GM23248 (cell line): Measurements from ENCODE around the gene SCD5. TPM values are rescaled to one million over a fixed set of nuclear protein-coding genes. Genes with fewer than 3 reads are reported as not detected.

Source experiments
- DNase-seq: peaks from one replicate; pipeline ENCODE4 v3.0.0-alpha.2; 2015
- H2AFZ ChIP-seq: fragments of 200-600 bp; sonication (generic); 2 replicates; pipeline ENCODE4 v1.6.1; 2016; ENCODE audit warnings: antibody characterized with exemption
- H3F3A ChIP-seq: fragments of 200-600 bp; sonication (generic); 2 replicates; pipeline ENCODE4 v1.6.1; 2016; ENCODE audit warnings: mild to moderate bottlenecking, antibody characterized with exemption, mixed run types; ENCODE audit not compliant: insufficient read depth
- H3K27ac ChIP-seq: fragments of 200-600 bp; sonication (generic); 2 replicates; pipeline ENCODE4 v1.5.1; 2016; ENCODE audit warnings: mild to moderate bottlenecking
- H3K27me3 ChIP-seq: fragments of 200-600 bp; sonication (generic); replicated peaks from 2 replicates; pipeline ENCODE4 v1.6.1; 2016; ENCODE audit warnings: mild to moderate bottlenecking; ENCODE audit not compliant: insufficient read depth
- H3K36me3 ChIP-seq: fragments of 200-600 bp; sonication (generic); 2 replicates; pipeline ENCODE4 v1.6.1; 2016; ENCODE audit warnings: low read depth, mild to moderate bottlenecking
- H3K4me1 ChIP-seq: fragments of 200-600 bp; sonication (generic); 2 replicates; pipeline ENCODE4 v1.6.1; 2016; ENCODE audit warnings: mild to moderate bottlenecking; ENCODE audit not compliant: insufficient read depth
- H3K4me2 ChIP-seq: fragments of 200-600 bp; sonication (generic); one replicate; pipeline ENCODE4 v1.6.1; 2016; ENCODE audit warnings: mild to moderate bottlenecking; ENCODE audit not compliant: unreplicated experiment
- H3K4me3 ChIP-seq: fragments of 200-600 bp; sonication (generic); 2 replicates; pipeline ENCODE4 v1.5.1; 2016; ENCODE audit warnings: mild to moderate bottlenecking
- H3K79me2 ChIP-seq: fragments of 200-600 bp; sonication (generic); 2 replicates; pipeline ENCODE4 v1.6.1; 2016; ENCODE audit warnings: mild to moderate bottlenecking; ENCODE audit not compliant: insufficient read depth
- H3K9ac ChIP-seq: fragments of 200-600 bp; sonication (generic); 2 replicates; pipeline ENCODE4 v1.6.1; 2016; ENCODE audit warnings: mild to moderate bottlenecking
- H3K9me2 ChIP-seq: fragments of 200-600 bp; sonication (generic); 2 replicates; pipeline ENCODE4 v1.6.1; 2016; ENCODE audit warnings: mixed run types, mild to moderate bottlenecking, moderate library complexity; ENCODE audit not compliant: insufficient read depth
- H3K9me3 ChIP-seq: fragments of 200-600 bp; sonication (generic); one replicate; pipeline ENCODE4 v1.6.1; 2017; ENCODE audit warnings: low read depth
- H4K20me1 ChIP-seq: fragments of 200-600 bp; sonication (generic); 2 replicates; pipeline ENCODE4 v1.6.0; 2016; ENCODE audit not compliant: insufficient read depth
- EZH2 ChIP-seq: fragments of 200-600 bp; sonication (generic); IDR thresholded peaks from 2 replicates; pipeline ENCODE4 v1.6.1; 2018; ENCODE audit warnings: antibody characterized with exemption, mild to moderate bottlenecking; ENCODE audit not compliant: insufficient read depth, poor library complexity, severe bottlenecking
- EZH2phosphoT487 ChIP-seq: fragments of 200-600 bp; sonication (generic); IDR thresholded peaks from 2 replicates; pipeline ENCODE4 v1.6.1; 2018; ENCODE audit warnings: antibody characterized with exemption, moderate library complexity, mild to moderate bottlenecking, low read depth; ENCODE audit not compliant: insufficient read depth
- WGBS, 2 experiments: methylation state at CpG; one replicate each; pipeline ENCODE4 v1.1.6; 2015 to 2017; ENCODE audit warnings: low lambda C conversion rate in 2 of 2, low coverage in 1 of 2; ENCODE audit errors: missing lambda C conversion rate in 2 of 2; 5-methylcytosine and 5-hydroxymethylcytosine counted together
- in situ Hi-C: fragments of 300-500 bp; cut with MboI; formaldehyde crosslinking; loops from 2 replicates; pipeline ENCODE4 v1.15.0; 2020
- polyA plus RNA-seq: library from polyadenylated mRNA; unstranded; fragments of >200 nt; fragmentation: Nextera tagmentation; extraction: Ambion mirVana; gene quantifications from 2 replicates; pipeline ENCODE4 v1.2.1, GENCODE V29; 2016
- total RNA-seq: library from RNA; depleted of rRNA; stranded (reverse); fragments of >200 nt; shearing (Covaris generic); gene quantifications from 2 replicates; pipeline ENCODE4 v1.2.3, GENCODE V29; 2014

The SCD5 gene
- total and polyA plus RNA-seq, 2 experiments from 2014 or later, result 12.5 to 39.8 TPM

DNA sequence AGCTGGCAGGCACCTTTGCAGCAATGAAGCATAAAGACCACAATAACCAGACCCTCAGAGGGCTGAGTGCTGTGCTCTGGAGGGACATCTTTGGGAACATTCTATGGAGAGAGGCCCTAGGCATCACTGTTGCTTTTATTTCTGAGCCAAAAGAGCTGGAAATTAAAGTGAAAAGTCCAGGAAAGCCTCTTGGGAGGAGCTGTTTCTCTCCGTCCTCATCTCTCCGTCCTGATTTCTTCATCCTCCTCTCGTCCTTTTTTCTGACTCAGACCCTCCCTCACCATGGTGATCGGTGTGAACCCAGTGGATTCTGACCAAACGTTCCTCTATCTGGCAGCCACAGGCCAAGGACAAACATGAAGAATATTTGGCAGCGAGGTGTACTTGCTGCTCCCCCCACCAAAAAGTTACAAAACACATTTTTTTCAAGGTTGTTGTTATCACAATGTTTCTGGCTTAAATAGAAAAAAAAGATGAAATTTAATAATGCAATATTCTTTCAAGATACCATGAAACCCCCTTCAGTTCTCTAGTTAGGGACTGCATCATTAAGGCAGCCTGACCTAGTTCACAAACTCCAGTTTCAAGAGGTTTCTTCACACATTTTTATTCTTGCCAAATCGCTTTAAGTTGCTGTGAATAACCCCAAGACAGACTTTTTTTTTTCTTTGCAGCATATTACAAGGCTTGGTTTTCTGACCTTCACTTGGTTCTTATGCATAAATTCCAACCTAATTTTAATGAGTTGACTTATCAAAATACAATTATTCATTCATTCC lies 80.2 kb downstream of the SCD5 start:
- Histone ChIP-seq H3K4me3 (no peak overlapping the region), H3K9me3 (no peaks in the 10 kb centered on the region), H3K27me3 (no peaks in the 10 kb centered on the region), H3K36me3 (no peaks in the 10 kb centered on the region), H3K4me2 (peak overlapping the region; percentile 46), H3K79me2 (peaks cover 36% of the 10 kb centered on the region), H4K20me1 (no peaks in the 10 kb centered on the region), H3K9ac (peak overlapping the region; percentile 4; the same call in 1 of the 2 replicates), H2AFZ (no peak overlapping the region), H3K27ac (peak overlapping the region; percentile 32), H3F3A (peaks cover 20% of the 10 kb centered on the region; the same call in 1 of the 2 replicates), H3K4me1 (peaks cover 23% of the 10 kb centered on the region), H3K9me2 (no peaks in the 10 kb centered on the region)
- 25 to 36% methylated on average over 6 to 7 of the region's 7 CpGs for WGBS, 2 experiments
- TF ChIP-seq EZH2phosphoT487 (no peak), EZH2 (no peak)
- DNase-seq, result peak; percentile 68
- in situ Hi-C loops, result no loop called here

DNA sequence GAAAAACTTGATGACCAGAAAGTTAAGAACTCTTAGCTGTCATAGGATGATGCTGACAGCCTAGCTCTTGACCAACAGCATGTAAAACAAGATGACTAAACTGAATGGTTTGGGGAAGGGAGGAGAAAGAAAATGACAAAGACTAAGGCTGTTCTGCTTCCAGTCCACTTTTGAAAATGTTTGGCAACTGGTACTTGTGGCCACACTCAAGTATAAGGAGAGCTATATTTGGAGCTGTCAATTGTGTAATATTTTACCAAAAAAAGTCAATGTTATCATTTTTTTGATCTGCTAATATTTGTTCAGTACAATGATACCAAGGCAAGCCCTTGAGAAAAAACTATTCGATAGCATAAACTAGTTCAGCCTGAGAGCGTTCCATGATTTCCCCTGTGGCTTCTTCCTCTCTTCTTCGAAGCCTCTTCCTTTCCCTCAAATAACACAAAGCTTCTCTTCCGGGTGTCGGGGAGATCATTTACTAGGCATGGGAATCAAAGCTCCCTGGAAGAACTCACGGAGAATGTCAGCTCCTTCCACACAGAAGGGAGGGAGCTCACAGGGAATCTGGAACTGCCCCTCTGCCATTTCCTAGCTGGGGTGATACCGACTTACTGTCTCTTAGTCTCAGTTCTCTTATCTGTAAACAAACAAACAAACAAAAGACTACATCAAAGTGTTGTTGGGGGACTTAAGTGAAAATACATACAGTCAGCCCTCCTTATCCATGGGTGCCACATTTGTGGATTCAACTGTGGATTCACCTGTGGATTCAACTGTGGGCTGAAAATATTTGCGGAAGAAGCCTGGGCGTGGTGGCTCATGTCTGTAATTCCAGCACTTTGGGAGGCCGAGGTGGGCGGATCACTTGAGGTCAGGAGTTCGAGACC lies 82.6 kb downstream of the SCD5 start:
- peak; percentile 89 for DNase-seq
- Histone ChIP-seq H3K79me2 (peaks cover 41% of the 10 kb centered on the region), H4K20me1 (no peaks in the 10 kb centered on the region), H3K4me1 (peaks cover 23% of the 10 kb centered on the region), H2AFZ (no peak overlapping the region), H3K36me3 (no peaks in the 10 kb centered on the region), H3K9me2 (no peaks in the 10 kb centered on the region), H3K9ac (no peak overlapping the region), H3K4me2 (no peak overlapping the region), H3F3A (peaks cover 20% of the 10 kb centered on the region; the same call in 1 of the 2 replicates), H3K27me3 (no peaks in the 10 kb centered on the region), H3K9me3 (no peaks in the 10 kb centered on the region), H3K27ac (peak overlapping the region; percentile 70), H3K4me3 (no peak overlapping the region)
- no peak for TF ChIP-seq EZH2phosphoT487
- in situ Hi-C loops, result no loop called here
- 86 to 87% methylated on average over 12 of the region's 12 CpGs for WGBS, 2 experiments

GRCh38 chr4:82713856-82714255 lies 84.7 kb downstream of the SCD5 start:
- in situ Hi-C loops, result no loop called here
- peak overlapping the region; percentile 14 for H3K4me2 ChIP-seq

GRCh38 chr4:82712561-82712960 lies 86.0 kb downstream of the SCD5 start:
- no peak overlapping the region for H3K9ac ChIP-seq
- no peak overlapping the region for H2AFZ ChIP-seq
- H3K4me1 ChIP-seq, result peaks cover 12% of the 10 kb centered on the region
- H3K9me2 ChIP-seq, result no peaks in the 10 kb centered on the region
- DNase-seq, result no peak
- H4K20me1 ChIP-seq, result no peaks in the 10 kb centered on the region
- WGBS, 2 experiments, result 85 to 88% methylated on average over 5 of the region's 5 CpGs
- H3K27ac ChIP-seq, result no peak overlapping the region
- H3K79me2 ChIP-seq, result peaks cover 36% of the 10 kb centered on the region
- no peaks in the 10 kb centered on the region for H3K9me3 ChIP-seq
- no peak for TF ChIP-seq EZH2phosphoT487
- in situ Hi-C loops, result no loop called here
- H3K27me3 ChIP-seq, result no peaks in the 10 kb centered on the region
- H3K4me3 ChIP-seq, result no peak overlapping the region
- H3K36me3 ChIP-seq, result no peaks in the 10 kb centered on the region
- H3K4me2 ChIP-seq, result no peak overlapping the region
- peaks cover 13% of the 10 kb centered on the region; the same call in 1 of the 2 replicates for H3F3A ChIP-seq

More at GRCh38 chr4:82713856-82714255, 84.7 kb downstream of the SCD5 start:
- TF ChIP-seq EZH2phosphoT487 (no peak), EZH2 (no peak)
- Histone ChIP-seq H3F3A (peaks cover 20% of the 10 kb centered on the region; the same call in 1 of the 2 replicates), H3K4me1 (peaks cover 22% of the 10 kb centered on the region), H3K27me3 (no peaks in the 10 kb centered on the region), H2AFZ (no peak overlapping the region), H3K79me2 (peaks cover 38% of the 10 kb centered on the region), H3K27ac (no peak overlapping the region), H3K4me3 (no peak overlapping the region), H3K9me3 (no peaks in the 10 kb centered on the region), H4K20me1 (no peaks in the 10 kb centered on the region), H3K36me3 (no peaks in the 10 kb centered on the region), H3K9ac (no peak overlapping the region), H3K9me2 (no peaks in the 10 kb centered on the region)
- DNase-seq, result peak; percentile 60
- WGBS, 2 experiments, result 88 to 94% methylated on average over 3 of the region's 3 CpGs
